ENCODE data around the gene HNRNPM.

DNA sequence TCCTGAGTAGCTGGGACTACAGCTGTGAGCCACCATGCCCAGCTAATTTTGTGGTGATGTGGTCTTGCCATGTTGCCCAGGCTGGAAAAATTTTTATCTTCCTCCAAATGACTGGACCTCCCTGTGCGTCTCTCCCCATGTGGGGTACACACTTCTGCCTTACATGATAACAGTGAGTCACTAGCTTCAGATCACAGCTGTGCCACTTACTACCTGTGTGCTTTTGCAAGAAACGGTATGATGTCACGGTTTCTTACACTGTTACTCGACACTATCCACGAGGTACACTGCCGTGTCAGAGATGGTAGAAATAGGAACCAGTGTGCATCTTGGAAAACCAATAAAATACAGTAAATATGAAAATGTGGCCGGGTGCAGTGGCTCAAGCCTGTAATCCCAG lies 86.7 kb downstream of the HNRNPM start:
- TF ChIP-seq, protein P1, sequence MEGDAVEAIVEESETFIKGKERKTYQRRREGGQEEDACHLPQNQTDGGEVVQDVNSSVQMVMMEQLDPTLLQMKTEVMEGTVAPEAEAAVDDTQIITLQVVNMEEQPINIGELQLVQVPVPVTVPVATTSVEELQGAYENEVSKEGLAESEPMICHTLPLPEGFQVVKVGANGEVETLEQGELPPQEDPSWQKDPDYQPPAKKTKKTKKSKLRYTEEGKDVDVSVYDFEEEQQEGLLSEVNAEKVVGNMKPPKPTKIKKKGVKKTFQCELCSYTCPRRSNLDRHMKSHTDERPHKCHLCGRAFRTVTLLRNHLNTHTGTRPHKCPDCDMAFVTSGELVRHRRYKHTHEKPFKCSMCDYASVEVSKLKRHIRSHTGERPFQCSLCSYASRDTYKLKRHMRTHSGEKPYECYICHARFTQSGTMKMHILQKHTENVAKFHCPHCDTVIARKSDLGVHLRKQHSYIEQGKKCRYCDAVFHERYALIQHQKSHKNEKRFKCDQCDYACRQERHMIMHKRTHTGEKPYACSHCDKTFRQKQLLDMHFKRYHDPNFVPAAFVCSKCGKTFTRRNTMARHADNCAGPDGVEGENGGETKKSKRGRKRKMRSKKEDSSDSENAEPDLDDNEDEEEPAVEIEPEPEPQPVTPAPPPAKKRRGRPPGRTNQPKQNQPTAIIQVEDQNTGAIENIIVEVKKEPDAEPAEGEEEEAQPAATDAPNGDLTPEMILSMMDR (conservative IDR thresholded peaks at IDR 0.05; ENCODE audit: low read length) = no peak
- no peak for TF ChIP-seq EZH2phosphoT487 (IDR thresholded peaks at IDR 0.05; ENCODE audit: borderline replicate concordance)
